Activated CD4-positive, alpha-beta memory T cell treated with anti-CD3 and anti-CD28 coated beads for 36 hours (primary cell): ENCODE results near the gene AAR2. TPM values are rescaled to one million over a fixed set of nuclear protein-coding genes. Genes with fewer than 3 reads are reported as not detected.

Experiments used
- CTCF ChIA-PET: fragments of 350-600 bp; sonication (Branson Sonifier 250); formaldehyde crosslinking; loops from one replicate; lab custom pipeline; 2021; ENCODE audit warnings: antibody characterized with exemption, inconsistent platforms; lab: Charles Lee
- POLR2A ChIA-PET: fragments of 350-600 bp; sonication (Branson Sonifier 250); formaldehyde crosslinking; loops from one replicate; lab custom pipeline; 2021; ENCODE audit warnings: antibody characterized with exemption; lab: Charles Lee
- DNase-seq: peaks from one replicate; pipeline ENCODE4 v3.0.0-alpha.2; 2020
- H3K27ac Mint-ChIP-seq: one replicate; pipeline ENCODE4 v1.8.0; 2021; ENCODE audit warnings: mixed read lengths
- H3K27me3 Mint-ChIP-seq: one replicate; pipeline ENCODE4 v1.8.0; 2021; ENCODE audit warnings: mixed read lengths
- H3K36me3 Mint-ChIP-seq: one replicate; pipeline ENCODE4 v1.8.0; 2021; ENCODE audit warnings: mixed read lengths
- H3K4me1 Mint-ChIP-seq: one replicate; pipeline ENCODE4 v1.8.0; 2021; ENCODE audit warnings: low read depth, mixed read lengths
- H3K4me3 Mint-ChIP-seq: one replicate; pipeline ENCODE4 v1.8.0; 2021; ENCODE audit warnings: mild to moderate bottlenecking, mixed read lengths
- H3K9me3 Mint-ChIP-seq: one replicate; pipeline ENCODE4 v1.8.0; 2021; ENCODE audit warnings: mixed read lengths
- intact Hi-C: fragments of 100-400 bp; cut with micrococcal nuclease; formaldehyde crosslinking; loops from one replicate; pipeline ENCODE4 v1.15.1; 2023
- total RNA-seq, 2 experiments: library from RNA; stranded (reverse); gene quantifications; one replicate each; pipeline ENCODE4 v1.2.3, GENCODE V29; 2021

Gene AAR2
- total RNA-seq, 2 experiments from 2014 or later, result 17.3 to 17.8 TPM

DNA sequence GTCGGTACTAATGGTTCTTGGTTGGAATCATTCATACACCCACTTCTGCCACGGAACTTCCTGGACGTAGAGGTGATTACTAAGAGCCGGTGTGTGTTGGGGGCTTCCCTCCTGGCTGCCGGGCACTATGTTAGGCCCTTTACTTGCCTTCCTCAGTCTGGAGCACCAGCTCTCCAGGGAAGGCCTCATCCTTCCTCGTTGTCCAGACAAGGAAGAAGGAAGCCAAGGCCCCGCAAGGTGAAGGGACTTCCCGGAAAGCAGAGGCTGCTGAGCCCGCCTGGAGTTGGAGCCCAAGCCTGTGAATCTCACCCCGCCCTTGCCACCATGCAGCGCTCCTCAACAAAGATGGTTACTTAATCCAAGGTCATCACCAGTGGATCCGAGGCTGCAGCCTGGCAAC is 26.2 kb downstream of the AAR2 start:
- intact Hi-C loops, result no loop called here
- no peaks in the 10 kb centered on the region for H3K27me3 Mint-ChIP-seq
- no peaks in the 10 kb centered on the region for H3K9me3 Mint-ChIP-seq
- H3K36me3 Mint-ChIP-seq, result no peaks in the 10 kb centered on the region
- no peak overlapping the region for H3K27ac Mint-ChIP-seq
- POLR2A ChIA-PET, result no interaction called here
- H3K4me3 Mint-ChIP-seq, result no peak overlapping the region
- DNase-seq, result no peak
- CTCF ChIA-PET, result no interaction called here
- H3K4me1 Mint-ChIP-seq, result no peaks in the 10 kb centered on the region

- ChIA-PET CTCF (interaction anchor here (1.7 kb wide), 1 partner anchor 62 kb away, joined by 5 read pairs; no protein-coding TSS in a partner anchor), POLR2A (no interaction called here)
- no peaks in the 10 kb centered on the region for H3K36me3 Mint-ChIP-seq
- intact Hi-C loops, result no loop called here
- H3K4me3 Mint-ChIP-seq, result no peak overlapping the region
- no peak overlapping the region for H3K27ac Mint-ChIP-seq
- H3K4me1 Mint-ChIP-seq, result no peaks in the 10 kb centered on the region
- no peaks in the 10 kb centered on the region for H3K27me3 Mint-ChIP-seq
- no peaks in the 10 kb centered on the region for H3K9me3 Mint-ChIP-seq
- no peak for DNase-seq
Observed at GRCh38 chr20:36264426-36265246, 28.4 kb downstream of the AAR2 start.

GRCh38 chr20:36266189-36266588 is 29.9 kb downstream of the AAR2 start:
- intact Hi-C loops, result no loop called here

DNA sequence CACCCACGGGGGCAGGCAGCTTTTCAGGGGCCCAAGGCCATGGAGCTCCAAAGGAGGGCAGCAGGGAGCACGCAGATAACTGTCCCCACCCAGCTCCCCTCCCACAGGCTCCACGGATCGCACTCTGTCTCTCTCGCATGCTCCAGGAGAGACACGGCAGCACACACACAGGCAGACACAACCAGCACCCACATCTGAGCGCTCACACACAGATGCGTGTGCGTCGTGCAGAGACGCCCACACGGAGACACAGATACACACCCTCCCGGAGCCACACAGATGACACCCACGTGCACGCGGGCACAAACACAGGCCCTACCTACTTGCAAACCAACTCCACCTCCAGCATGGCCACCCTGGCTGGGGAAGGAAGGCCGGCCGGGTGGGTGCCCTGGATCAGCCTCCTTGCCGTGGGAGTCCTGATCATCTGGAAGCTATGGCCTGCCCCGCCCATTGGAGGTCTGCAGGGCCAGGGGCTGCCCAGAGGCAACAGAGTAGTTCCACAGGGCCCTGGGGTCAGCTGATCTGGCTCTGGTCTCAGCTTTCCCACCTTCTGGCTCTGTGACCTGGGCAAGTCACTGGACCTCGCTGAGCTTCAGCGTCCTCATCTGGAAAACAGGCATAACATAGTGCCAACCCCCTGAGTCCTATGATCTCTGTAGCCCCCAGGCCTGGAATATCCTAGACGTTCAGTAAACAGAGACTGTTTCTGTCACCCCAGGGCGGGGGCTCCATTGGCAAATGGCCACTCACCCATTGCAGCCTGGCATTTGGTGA is 31.5 kb downstream of the AAR2 start:
- DNase-seq, result no peak
- Mint-ChIP-seq H3K4me1 (no peaks in the 10 kb centered on the region), H3K27me3 (no peaks in the 10 kb centered on the region), H3K36me3 (no peaks in the 10 kb centered on the region), H3K27ac (no peak overlapping the region), H3K4me3 (no peak overlapping the region), H3K9me3 (no peaks in the 10 kb centered on the region)
- CTCF ChIA-PET, result no interaction called here
- intact Hi-C loops, result no loop called here
- POLR2A ChIA-PET, result no interaction called here

More at GRCh38 chr20:36266189-36266588, 29.9 kb downstream of the AAR2 start:
- Mint-ChIP-seq H3K9me3 (no peaks in the 10 kb centered on the region), H3K27ac (no peak overlapping the region), H3K36me3 (no peaks in the 10 kb centered on the region), H3K4me1 (no peaks in the 10 kb centered on the region), H3K4me3 (no peak overlapping the region), H3K27me3 (no peaks in the 10 kb centered on the region)
- POLR2A ChIA-PET, result no interaction called here
- DNase-seq, result no peak
- CTCF ChIA-PET, result no interaction called here

GRCh38 chr20:36268440-36269342 is 32.4 kb downstream of the AAR2 start:
- ChIA-PET CTCF (no interaction called here), POLR2A (no interaction called here)
- no peak overlapping the region for H3K4me3 Mint-ChIP-seq
- intact Hi-C loops, result no loop called here
- H3K9me3 Mint-ChIP-seq, result no peaks in the 10 kb centered on the region
- no peaks in the 10 kb centered on the region for H3K4me1 Mint-ChIP-seq
- no peak for DNase-seq
- peaks cover 5% of the 10 kb centered on the region for H3K27me3 Mint-ChIP-seq
- no peaks in the 10 kb centered on the region for H3K36me3 Mint-ChIP-seq
- no peak overlapping the region for H3K27ac Mint-ChIP-seq

- intact Hi-C loops, result no loop called here
- ChIA-PET CTCF (no interaction called here), POLR2A (no interaction called here)
- Mint-ChIP-seq H3K27ac (no peak overlapping the region), H3K4me1 (no peaks in the 10 kb centered on the region), H3K27me3 (peaks cover 6% of the 10 kb centered on the region), H3K4me3 (no peak overlapping the region), H3K36me3 (no peaks in the 10 kb centered on the region), H3K9me3 (no peaks in the 10 kb centered on the region)
- DNase-seq, result no peak
Observed at GRCh38 chr20:36269507-36269906, 33.2 kb downstream of the AAR2 start.

GRCh38 chr20:36270744-36271638 is 34.7 kb downstream of the AAR2 start:
- no peaks in the 10 kb centered on the region for H3K9me3 Mint-ChIP-seq
- H3K27me3 Mint-ChIP-seq, result peaks cover 8% of the 10 kb centered on the region
- no peak for DNase-seq
- intact Hi-C loops, result no loop called here
- H3K36me3 Mint-ChIP-seq, result no peaks in the 10 kb centered on the region
- ChIA-PET CTCF (interaction anchor here (0.8 to 4.3 kb wide), 3 partner anchors 129 to 169 kb away, joined by 3 to 31 read pairs (median 18); no protein-coding TSS in a partner anchor), POLR2A (no interaction called here)
- no peak overlapping the region for H3K4me3 Mint-ChIP-seq
- no peak overlapping the region for H3K27ac Mint-ChIP-seq
- no peaks in the 10 kb centered on the region for H3K4me1 Mint-ChIP-seq

- POLR2A ChIA-PET, result no interaction called here
- Mint-ChIP-seq H3K27ac (no peak overlapping the region), H3K36me3 (no peaks in the 10 kb centered on the region), H3K27me3 (peaks cover 8% of the 10 kb centered on the region), H3K4me1 (no peaks in the 10 kb centered on the region), H3K9me3 (no peaks in the 10 kb centered on the region), H3K4me3 (no peak overlapping the region)
- CTCF ChIA-PET, result interaction anchor here (1.1 to 4.3 kb wide), 3 partner anchors 128 to 167 kb away, joined by 3 to 31 read pairs (median 18); no protein-coding TSS in a partner anchor
- no peak for DNase-seq
- intact Hi-C loops, result no loop called here
Observed at GRCh38 chr20:36271639-36272546, 35.6 kb downstream of the AAR2 start.

DNA sequence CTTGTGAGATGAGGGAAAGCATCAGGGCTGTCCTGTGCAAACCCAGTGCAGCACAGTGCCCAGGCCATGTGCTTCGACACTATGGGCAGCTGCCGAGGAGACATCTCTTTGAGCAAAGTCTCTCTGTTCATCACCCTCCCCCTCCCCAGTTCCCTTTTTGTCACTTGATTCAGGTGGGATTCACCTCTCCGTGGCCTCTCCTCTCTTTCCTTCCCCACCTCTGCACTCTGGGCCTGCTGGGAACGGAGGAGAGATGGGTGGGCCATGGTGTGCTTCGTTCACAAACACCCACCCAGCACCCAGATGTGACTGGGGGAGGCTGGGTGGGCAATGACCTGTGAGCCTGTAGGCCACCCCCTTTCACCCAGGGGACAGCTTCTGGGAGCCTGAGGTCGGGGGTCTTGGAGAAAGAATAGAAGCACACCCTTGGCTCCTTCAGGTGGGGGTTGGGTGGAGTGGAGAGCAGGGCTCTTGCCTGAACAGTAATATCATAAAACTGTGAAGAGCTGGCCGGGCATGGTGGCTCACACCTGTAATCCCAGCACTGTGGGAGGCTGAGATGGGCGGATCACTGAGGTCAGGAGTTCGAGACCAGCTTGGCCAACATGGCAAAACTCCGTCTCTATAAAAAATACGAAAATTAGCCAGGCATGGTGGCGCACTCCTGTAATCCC is 36.4 kb downstream of the AAR2 start:
- intact Hi-C loops, result no loop called here
- no peak overlapping the region for H3K4me3 Mint-ChIP-seq
- no peak for DNase-seq
- CTCF ChIA-PET, result interaction anchor here (0.8 to 4.3 kb wide), 8 partner anchors 70 to 482 kb away, joined by 3 to 31 read pairs (median 5); no protein-coding TSS in a partner anchor
- no peak overlapping the region for H3K27ac Mint-ChIP-seq
- peaks cover 8% of the 10 kb centered on the region for H3K27me3 Mint-ChIP-seq
- H3K9me3 Mint-ChIP-seq, result no peaks in the 10 kb centered on the region
- no peaks in the 10 kb centered on the region for H3K36me3 Mint-ChIP-seq
- H3K4me1 Mint-ChIP-seq, result no peaks in the 10 kb centered on the region
- POLR2A ChIA-PET, result no interaction called here
